GM04504 (cell line): ENCODE data around the gene CEP290.

Source experiments
- DNase-seq: peaks from one replicate; pipeline ENCODE4 v3.0.0-alpha.2; 2012; ENCODE audit warnings: low read depth

CEP290 gene

GRCh38 chr12:88141774-88142609 lies at the start of gene CEP290, which contains the start of gene TMTC3:
TSS of gene CEP290 (minus strand) at chr12:88142088. CDS start at chr12:88141307, 781 bp downstream.
TSS of gene TMTC3 (plus strand) at chr12:88142307. CDS start at chr12:88148316, 6,009 bp downstream.
- DNase-seq = peak; percentile 100

GRCh38 chr12:88188180-88188579 lies 46.3 kb upstream of the CEP290 start:
- DNase-seq = no peak

GRCh38 chr12:88187571-88187970 lies 45.7 kb upstream of the CEP290 start:
- DNase-seq = no peak

- DNase-seq = peak; percentile 48
Observed at GRCh38 chr12:88185988-88186387, 44.1 kb upstream of the CEP290 start.

GRCh38 chr12:88185279-88185678 lies 43.4 kb upstream of the CEP290 start:
- no peak for DNase-seq

GRCh38 chr12:88184196-88184595 lies 42.3 kb upstream of the CEP290 start:
- DNase-seq = no peak

- DNase-seq = no peak
Observed at GRCh38 chr12:88182416-88182815, 40.5 kb upstream of the CEP290 start.

- no peak for DNase-seq
Observed at GRCh38 chr12:88181881-88182280, 40.0 kb upstream of the CEP290 start.

GRCh38 chr12:88179436-88180014 lies 37.6 kb upstream of the CEP290 start:
- no peak for DNase-seq

- no peak for DNase-seq
Observed at GRCh38 chr12:88175544-88175943, 33.7 kb upstream of the CEP290 start.

GRCh38 chr12:88172844-88173407 lies 31.0 kb upstream of the CEP290 start:
- DNase-seq = no peak

GRCh38 chr12:88167384-88167783 lies 25.5 kb upstream of the CEP290 start:
- DNase-seq = no peak

GRCh38 chr12:88166179-88166578 lies 24.3 kb upstream of the CEP290 start:
- no peak for DNase-seq

- DNase-seq = no peak
Observed at GRCh38 chr12:88163371-88163770, 21.5 kb upstream of the CEP290 start.

- no peak for DNase-seq
Observed at GRCh38 chr12:88156075-88156654, 14.3 kb upstream of the CEP290 start.

GRCh38 chr12:88153959-88154358 lies 12.1 kb upstream of the CEP290 start:
- peak; percentile 14 for DNase-seq

GRCh38 chr12:88150063-88150462 lies 8.2 kb upstream of the CEP290 start:
- DNase-seq = no peak

GRCh38 chr12:88145567-88146505 lies 3.9 kb upstream of the CEP290 start:
- DNase-seq = no peak

GRCh38 chr12:88144546-88145468 lies 2.9 kb upstream of the CEP290 start:
- no peak for DNase-seq

GRCh38 chr12:88144037-88144436 lies 2.1 kb upstream of the CEP290 start:
- no peak for DNase-seq

- DNase-seq = no peak
Observed at GRCh38 chr12:88142610-88142991, 713 bp upstream of the CEP290 start.
